HG03175 (cell line): Measurements from ENCODE around the gene MAST1.
"Not testable (repeated sequence)": the region's sequence is repeated elsewhere in the genome, so short reads cannot be mapped to it uniquely, and the experiment has no call there.

Experiments
- ATAC-seq: cut with Tn5 transposase; IDR thresholded peaks from one replicate; pipeline ENCODE4 v1.9.1; 2021; ENCODE audit warnings: mild to moderate bottlenecking, moderate library complexity; ENCODE audit not compliant: unreplicated experiment

The MAST1 gene

GRCh38 chr19:12838182-12838885 lies at the start of gene MAST1:
Gene MAST1 (plus strand): TSS chr19:12838515. CDS start chr19:12838573, 58 bp downstream.
- no peak for ATAC-seq

DNA sequence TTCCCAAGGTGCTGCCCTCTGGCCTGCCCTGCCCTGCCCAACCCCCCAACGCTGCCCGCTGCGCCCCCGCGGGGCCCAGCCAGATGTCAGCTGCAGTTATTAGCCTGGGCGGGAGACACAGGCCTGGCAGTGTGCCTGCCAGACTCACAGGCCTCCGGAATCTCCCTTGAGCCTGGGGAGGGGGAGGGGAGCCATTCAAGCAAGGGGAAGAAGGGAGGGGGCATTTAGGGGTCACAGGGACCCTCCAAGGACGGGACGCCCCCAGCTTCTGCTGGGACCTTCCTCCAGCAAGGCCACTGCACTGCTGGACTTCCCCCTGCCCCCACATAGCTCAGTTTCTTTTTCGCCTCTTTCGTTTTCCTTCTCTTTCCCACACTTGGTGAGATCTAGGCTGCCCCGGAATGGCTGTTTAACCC lies 49.6 kb upstream of the MAST1 start:
- ATAC-seq = no peak

- peak; percentile 2 for ATAC-seq
Observed at GRCh38 chr19:12789098-12789903, 49.0 kb upstream of the MAST1 start.

GRCh38 chr19:12789904-12790619 lies 48.3 kb upstream of the MAST1 start:
- peak; percentile 42 for ATAC-seq

DNA sequence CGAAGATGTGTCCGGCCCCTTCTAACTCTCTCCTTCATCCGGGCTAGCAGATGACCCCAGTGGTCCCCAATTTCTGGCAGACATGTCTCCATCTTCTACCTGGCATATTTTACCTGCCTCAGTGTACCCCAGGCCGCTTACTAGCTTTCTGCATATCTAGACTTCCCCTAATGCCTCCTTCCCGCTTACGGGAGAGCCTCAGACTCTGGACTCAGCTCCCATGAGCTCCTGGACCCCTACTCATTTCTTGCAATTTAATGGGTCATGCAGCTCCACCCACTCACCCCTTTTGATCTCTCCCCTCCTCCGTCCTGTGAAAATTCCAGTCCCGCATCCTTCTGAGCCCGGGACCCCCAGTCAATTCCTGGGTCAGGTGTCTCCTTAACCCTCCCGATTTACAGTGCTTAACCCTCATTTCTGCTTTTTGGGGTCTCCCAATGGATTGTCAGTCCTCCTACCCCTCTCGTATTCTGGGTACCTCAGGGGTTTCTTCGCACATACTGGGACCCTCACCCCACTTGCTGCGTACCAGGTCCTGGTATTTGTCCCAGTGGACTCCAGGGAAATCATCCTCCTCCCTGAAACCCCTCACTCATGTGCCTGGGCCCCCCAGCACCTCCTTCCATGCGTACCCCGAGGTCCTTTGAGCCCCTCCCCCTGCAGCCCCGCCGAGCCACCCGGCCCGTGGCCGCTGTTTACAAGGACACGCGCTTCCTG lies 47.5 kb upstream of the MAST1 start:
- ATAC-seq = no peak

DNA sequence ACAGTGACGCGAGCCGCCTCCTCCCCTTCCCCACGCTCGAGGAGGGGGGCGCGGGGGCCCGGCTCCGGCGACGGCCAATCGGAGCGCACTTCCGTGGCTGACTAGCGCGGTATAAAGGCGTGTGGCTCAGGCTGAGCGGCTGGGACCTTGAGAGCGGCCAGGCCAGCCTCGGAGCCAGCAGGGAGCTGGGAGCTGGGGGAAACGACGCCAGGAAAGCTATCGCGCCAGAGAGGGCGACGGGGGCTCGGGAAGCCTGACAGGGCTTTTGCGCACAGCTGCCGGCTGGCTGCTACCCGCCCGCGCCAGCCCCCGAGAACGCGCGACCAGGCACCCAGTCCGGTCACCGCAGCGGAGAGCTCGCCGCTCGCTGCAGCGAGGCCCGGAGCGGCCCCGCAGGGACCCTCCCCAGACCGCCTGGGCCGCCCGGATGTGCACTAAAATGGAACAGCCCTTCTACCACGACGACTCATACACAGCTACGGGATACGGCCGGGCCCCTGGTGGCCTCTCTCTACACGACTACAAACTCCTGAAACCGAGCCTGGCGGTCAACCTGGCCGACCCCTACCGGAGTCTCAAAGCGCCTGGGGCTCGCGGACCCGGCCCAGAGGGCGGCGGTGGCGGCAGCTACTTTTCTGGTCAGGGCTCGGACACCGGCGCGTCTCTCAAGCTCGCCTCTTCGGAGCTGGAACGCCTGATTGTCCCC lies 46.8 kb upstream of the MAST1 start, which contains the start of gene JUNB:
Gene JUNB (plus strand): TSS at position 142 of the 706 bp plus-strand sequence. CDS start 286 bp downstream, at position 428.
- ATAC-seq = peak; percentile 34

- ATAC-seq = no peak
Observed at GRCh38 chr19:12792051-12792852, 46.1 kb upstream of the MAST1 start.

DNA sequence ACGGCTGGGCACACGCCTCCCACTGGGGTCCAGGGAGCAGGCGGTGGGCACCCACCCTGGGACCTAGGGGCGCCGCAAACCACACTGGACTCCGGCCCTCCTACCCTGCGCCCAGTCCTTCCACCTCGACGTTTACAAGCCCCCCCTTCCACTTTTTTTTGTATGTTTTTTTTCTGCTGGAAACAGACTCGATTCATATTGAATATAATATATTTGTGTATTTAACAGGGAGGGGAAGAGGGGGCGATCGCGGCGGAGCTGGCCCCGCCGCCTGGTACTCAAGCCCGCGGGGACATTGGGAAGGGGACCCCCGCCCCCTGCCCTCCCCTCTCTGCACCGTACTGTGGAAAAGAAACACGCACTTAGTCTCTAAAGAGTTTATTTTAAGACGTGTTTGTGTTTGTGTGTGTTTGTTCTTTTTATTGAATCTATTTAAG lies 45.4 kb upstream of the MAST1 start:
- ATAC-seq = no peak

- ATAC-seq = peak; percentile 33
Observed at GRCh38 chr19:12793290-12794195, 44.8 kb upstream of the MAST1 start.

DNA sequence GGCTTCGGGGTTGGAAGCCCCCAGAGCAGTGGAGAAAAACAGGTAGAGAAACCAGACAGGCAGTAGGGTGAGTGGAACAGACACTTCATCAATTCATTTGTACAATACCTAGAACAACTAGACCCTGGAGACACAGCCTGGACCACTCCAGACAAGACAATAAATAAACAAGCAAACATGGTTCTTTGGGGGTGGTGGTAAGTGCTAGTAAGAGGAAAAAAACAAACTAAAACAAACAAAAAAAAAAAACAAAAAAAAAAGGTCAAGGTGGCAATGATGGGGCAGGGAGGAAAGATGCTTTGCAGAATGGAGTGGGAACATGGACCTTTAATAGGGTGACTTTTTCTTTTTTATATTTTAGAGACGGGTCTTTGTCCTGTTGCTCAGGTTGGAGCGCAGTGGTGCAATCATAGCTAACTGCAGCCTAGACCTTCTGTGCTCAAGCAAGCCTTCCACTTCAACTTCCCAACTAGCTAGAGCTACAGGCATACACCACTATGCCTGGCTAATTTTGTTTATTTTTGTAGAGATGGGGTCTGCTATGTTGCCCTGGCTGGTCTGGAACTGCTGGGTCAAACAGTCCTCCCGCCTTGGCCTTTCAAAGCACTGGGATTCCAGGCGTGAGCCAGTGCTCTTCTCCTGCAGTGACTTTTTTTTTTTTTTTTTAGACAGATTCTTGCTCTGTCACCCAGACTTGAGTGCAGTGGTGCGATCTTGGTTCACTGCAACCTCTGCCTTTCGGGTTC lies 43.9 kb upstream of the MAST1 start:
- ATAC-seq = no peak

DNA sequence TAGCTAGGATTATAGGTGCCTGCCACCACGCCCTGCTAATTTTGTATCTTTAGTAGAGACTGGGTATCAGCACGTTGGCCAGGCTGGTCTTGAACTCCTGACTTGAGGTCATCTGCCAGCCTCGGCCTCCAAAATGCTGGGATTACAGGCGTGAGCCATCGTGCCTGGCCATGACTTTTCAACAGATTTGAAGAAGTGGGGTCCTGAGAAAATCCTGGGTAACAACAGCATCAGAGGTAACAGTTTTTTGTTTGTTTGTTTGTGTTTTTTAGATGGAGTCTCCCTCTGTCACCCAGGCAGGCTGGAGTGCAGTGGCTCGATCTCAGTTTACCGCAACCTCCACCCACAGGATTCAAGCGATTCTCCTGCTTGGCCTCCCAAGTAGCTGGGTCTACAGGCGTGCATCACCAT lies 43.3 kb upstream of the MAST1 start:
- no peak for ATAC-seq

DNA sequence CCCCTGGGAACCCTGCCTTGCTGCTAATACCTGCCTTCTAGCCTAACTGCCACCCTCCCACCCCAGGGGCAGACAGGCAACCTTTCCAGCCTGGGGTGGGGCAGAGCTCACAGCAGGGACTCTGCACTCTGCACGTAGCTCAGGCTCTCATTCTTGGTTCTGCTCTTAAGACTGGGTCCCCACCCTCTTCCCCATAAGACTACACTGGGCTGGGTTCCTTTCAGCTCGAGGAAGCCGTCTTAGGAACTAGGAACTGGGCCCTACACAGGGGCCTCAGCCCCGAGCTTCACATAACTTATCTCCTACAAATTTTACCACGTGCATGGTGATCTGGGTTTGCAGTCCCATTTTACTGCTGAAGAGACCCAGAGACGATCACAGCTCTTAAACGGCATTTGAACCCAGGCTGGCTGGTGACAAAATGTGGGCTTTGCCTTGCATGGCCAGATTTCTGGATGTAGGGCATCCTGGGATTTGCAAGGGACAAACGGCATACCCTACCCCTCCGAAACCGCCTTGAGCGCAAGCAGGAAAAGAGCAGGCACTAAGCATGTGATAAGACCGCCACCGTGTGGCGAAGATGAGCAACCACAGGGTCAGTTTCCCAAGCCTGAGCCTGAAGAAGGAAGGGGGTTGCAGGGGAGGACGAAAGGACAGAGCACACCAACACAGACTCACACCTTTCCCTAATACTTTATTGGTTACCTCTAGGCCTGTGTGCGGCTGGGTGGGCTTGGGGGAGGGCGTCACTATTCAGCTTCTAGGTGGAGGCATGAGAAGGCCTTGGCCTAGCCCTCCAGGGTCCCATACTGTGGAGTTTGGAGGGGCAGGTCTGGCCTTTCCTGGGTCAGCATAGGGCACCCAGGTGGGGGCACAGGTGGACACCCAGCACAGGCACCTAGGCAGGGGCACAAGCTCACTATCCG lies 41.9 kb upstream of the MAST1 start:
- no peak for ATAC-seq

- ATAC-seq = no peak
Observed at GRCh38 chr19:12797141-12797587, 41.2 kb upstream of the MAST1 start.

DNA sequence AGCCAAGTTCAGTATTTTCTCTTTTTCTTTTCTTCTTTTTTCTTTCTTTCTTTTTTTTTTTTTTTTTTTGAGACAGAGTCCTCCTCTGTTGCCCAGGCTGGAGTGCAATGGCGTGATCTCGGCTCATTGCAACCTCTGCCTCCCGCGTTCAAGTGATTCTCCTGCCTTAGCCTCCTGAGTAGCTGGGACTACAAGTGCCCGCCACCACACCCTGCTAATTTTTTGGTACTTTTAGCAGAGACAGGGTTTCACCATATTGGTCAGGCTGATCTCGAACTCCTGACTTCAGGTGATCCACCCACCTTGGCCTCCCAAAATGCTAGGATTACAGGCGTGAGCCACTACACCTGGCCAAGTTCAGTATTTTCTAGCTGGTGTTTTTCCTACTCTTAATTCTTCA lies 40.7 kb upstream of the MAST1 start:
- not testable (repeated sequence) for ATAC-seq

DNA sequence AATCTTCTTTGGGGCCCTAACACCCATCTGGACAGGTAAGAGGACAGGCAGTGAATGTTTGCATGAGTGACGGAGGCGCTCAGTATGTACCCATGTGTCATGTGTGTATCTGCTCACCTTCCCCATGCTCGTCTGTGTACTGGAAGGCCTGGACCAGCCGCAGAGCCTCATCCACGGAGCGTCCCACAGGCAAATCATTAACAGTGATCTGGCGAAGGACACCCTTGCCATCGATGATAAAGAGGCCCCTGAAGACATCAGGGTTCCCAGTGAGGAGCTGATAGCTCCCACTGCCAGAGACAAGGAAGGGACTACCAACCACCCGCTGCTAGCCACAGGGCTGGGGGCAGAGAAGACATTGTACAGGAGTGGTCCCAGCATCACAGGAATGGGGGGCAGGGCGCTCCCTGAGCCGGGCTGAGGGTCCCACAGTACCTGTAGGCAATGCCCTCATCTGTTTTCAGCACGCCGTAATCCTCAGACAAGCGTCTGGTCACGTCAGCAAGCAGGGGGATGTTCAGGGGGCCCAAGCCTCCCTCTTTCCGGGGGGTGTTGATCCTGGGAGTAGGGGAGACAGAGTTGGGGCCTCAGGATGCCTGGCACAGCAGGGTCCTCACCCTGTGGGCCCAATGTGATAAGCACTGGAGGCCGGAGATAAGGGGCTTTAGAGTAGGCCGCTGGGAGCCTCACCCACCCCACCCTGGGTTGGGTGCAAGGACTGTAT lies 38.4 kb upstream of the MAST1 start:
- ATAC-seq = no peak

DNA sequence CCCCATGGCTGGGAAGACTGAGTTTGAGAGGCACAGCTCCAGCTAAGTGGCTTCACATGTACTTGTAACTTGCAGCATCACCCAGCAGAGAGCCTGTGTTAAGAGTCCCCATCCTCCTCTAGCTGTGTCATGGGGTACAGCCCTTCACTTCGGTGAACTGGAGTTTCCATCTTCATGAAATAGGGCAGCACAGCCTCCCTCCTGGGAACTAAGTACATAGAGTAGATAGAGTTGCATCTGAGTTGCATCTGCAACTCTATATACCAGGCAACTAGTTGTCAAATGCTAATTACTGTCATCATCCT lies 37.9 kb upstream of the MAST1 start:
- no peak for ATAC-seq
